Transverse colon (tissue), 4 donors: Measurements from ENCODE around the gene UBAC1. TPM values are rescaled to one million over a fixed set of nuclear protein-coding genes. Genes with fewer than 3 reads are reported as not detected.

Source experiments
- DNase-seq: peaks from one replicate; pipeline ENCODE4 v3.0.0-alpha.2; 2019
- H3K27ac ChIP-seq, 4 donors: fragments of 200-600 bp; sonication (generic); 2 replicates each; pipeline ENCODE4 v1.5.1; 2016 to 2018; ENCODE audit warnings: inconsistent platforms in 4 of 4
- H3K27me3 ChIP-seq: fragments of 200-600 bp; sonication (generic); 2 replicates; pipeline ENCODE4 v1.5.1; 2017; ENCODE audit warnings: inconsistent platforms
- H3K36me3 ChIP-seq, 4 donors: fragments of 200-600 bp; sonication (generic); 2 replicates each; pipeline ENCODE4 v1.5.1; 2017 to 2019; ENCODE audit warnings: inconsistent platforms in 4 of 4
- H3K4me1 ChIP-seq, 4 donors: fragments of 200-600 bp; sonication (generic); 2 replicates each; pipeline ENCODE4 v1.5.1; 2017 to 2020; ENCODE audit warnings: inconsistent platforms in 4 of 4
- H3K4me3 ChIP-seq, 4 donors: fragments of 200-600 bp; sonication (generic); 1 replicate in 1 of 4; 2 replicates in 3 of 4; pipeline versions ENCODE4 v1.5.1 to v1.6.1; 2017 to 2019; ENCODE audit warnings: inconsistent platforms in 4 of 4
- H3K9me3 ChIP-seq, 2 donors: fragments of 200-600 bp; sonication (generic); 2 replicates each; pipeline ENCODE4 v1.5.1; 2017 to 2019; ENCODE audit warnings: inconsistent platforms in 2 of 2
- CTCF ChIP-seq, 5 experiments: fragments of 200-600 bp in 3 of 5; fragments of 450-650 bp in 2 of 5; sonication (generic) in 3 of 5; IDR thresholded peaks; 1 replicate in 2 of 5; 2 replicates in 3 of 5; pipeline ENCODE4 v1.5.1; 2016 to 2017; ENCODE audit warnings: antibody characterized with exemption in 5 of 5, inconsistent platforms in 3 of 5, mild to moderate bottlenecking in 2 of 5, moderate library complexity in 1 of 5
- EP300 ChIP-seq: sonication (generic); formaldehyde crosslinking; IDR thresholded peaks from one replicate; pipeline ENCODE4 v1.6.1; 2017; ENCODE audit warnings: antibody characterized with exemption, low read depth
- POLR2A ChIP-seq: fragments of 450-650 bp; IDR thresholded peaks from one replicate; pipeline ENCODE4 v1.6.1; 2016; ENCODE audit warnings: antibody characterized with exemption, mild to moderate bottlenecking, moderate library complexity
- POLR2AphosphoS5 ChIP-seq, 3 donors: sonication (generic); formaldehyde crosslinking; IDR thresholded peaks; one replicate each; pipeline ENCODE4 v1.6.1; 2016; ENCODE audit warnings: antibody characterized with exemption in 3 of 3
- WGBS, 2 donors: methylation state at CpG; one replicate each; pipeline ENCODE4 v1.1.5; 2018; ENCODE audit warnings: low coverage in 1 of 2; 5-methylcytosine and 5-hydroxymethylcytosine counted together
- in situ Hi-C, 4 donors: fragments of 200-750 bp; cut with MboI; loops; one replicate each; pipeline versions ENCODE4 v1.15.0 to v1.15.1; 2017; ENCODE audit warnings: low sequenced_read_pairs in 3 of 4, low pct_ligation_motif_present in 1 of 4, low pct_unique_long_range_greater_than_20kb in 1 of 4
- intact Hi-C: fragments of 100-400 bp; cut with DNase I; formaldehyde crosslinking; loops from one replicate; pipeline ENCODE4 v1.15.1; 2023; ENCODE audit warnings: low total_unique reads
- total RNA-seq, 4 donors: library from RNA; depleted of rRNA; stranded (reverse); fragments of >200 nt; gene quantifications; one replicate each; pipeline ENCODE4 v1.1.0, GENCODE V29; 2016

Gene UBAC1
- total RNA-seq, 4 donors from 2014 or later, result 42.6 to 91.9 (median 62.9) TPM

- no peak for DNase-seq
- no peak overlapping the region for H3K4me3 ChIP-seq
- H3K36me3 ChIP-seq, result no peaks in the 10 kb centered on the region
- H3K27ac ChIP-seq, result no peak overlapping the region
- H3K9me3 ChIP-seq, result no peaks in the 10 kb centered on the region
- 84% methylated on average over 14 of the region's 15 CpGs; no CpG with 5 or more reads in 1 of the 2 donors for WGBS, 2 donors
- intact Hi-C loops, result no loop called here
- in situ Hi-C loops, result no loop called here
- no peak for TF ChIP-seq CTCF (IDR thresholded peaks at IDR 0.05)
- no peak for TF ChIP-seq POLR2AphosphoS5 (IDR thresholded peaks at IDR 0.05)
- peaks cover 0 to 28% (median 18%) of the 10 kb centered on the region in 4 donors for H3K4me1 ChIP-seq
- no peaks in the 10 kb centered on the region for H3K27me3 ChIP-seq
These were observed 43.5 kb upstream of the UBAC1 start for GRCh38 chr9:136004712-136005111.

DNA sequence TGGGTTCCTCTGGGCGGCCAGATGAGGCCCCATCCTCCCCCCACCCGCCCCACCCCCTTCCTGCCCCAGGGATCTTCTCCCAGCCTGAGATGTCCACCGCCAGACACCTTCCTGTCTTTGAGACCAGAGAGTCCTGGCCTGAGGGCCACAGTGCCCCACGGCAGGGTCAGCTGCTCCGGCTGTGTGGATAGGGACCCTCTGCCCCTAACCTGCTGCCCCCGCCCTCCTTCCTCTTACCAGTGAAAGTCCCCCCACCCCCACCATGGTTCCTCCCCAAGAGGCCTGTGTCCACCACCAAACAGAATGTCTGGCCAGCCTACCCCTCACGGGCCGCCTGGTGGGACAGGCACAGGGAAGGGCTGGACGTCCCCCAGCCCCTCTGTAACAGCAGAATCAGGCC, 43.0 kb upstream of the UBAC1 start:
- H3K27me3 ChIP-seq, result no peaks in the 10 kb centered on the region
- no peak overlapping the region for H3K4me3 ChIP-seq
- no peaks in the 10 kb centered on the region for H3K9me3 ChIP-seq
- H3K36me3 ChIP-seq, result no peaks in the 10 kb centered on the region
- peaks cover 0 to 28% (median 18%) of the 10 kb centered on the region in 4 donors for H3K4me1 ChIP-seq
- intact Hi-C loops (no loop called here), in situ Hi-C loops (no loop called here)
- DNase-seq, result no peak
- 76% methylated on average over 8 of the region's 9 CpGs; no CpG with 5 or more reads in 1 of the 2 donors for WGBS, 2 donors
- no peak overlapping the region for H3K27ac ChIP-seq
- no peak for TF ChIP-seq CTCF (IDR thresholded peaks at IDR 0.05)

DNA sequence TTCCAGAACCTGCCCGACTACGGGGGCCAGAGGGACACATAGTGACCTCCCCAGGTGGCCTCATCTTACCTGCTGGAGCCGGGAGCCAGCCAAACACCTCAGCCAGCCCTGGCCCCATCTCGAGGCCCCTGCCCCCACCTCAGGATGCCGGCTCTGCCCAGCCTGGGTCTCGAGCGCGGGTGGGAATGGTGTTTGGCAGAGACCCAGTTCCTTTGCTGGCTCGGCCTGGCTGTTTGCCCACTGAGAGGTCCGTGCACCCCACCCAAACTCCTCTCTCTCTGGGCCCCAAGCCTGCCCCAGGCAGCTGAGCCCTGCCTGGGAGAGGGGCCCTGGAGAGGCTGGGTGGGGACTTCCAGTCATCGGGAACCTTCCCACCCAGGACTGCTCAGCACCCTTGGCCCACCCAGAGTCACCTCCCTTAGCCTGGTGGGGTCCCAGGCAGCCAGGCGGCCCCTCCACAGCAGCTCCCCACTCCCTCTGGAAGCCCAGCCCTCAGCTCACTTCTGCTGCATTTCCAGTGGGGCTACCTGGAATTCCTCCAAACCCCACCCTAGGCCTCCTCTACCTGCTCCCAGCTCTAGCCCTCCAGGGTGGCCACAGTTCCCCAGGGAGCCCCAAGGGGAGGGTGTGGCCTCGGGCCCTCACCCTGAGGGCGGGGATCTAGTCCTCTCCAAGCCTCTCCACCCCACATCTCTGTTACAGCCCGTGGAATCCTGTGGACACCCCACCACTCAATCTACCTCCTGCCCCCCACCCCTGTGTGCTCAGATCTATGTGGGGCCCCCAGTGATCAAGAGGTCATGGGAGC, 42.4 kb upstream of the UBAC1 start:
- H3K9me3 ChIP-seq, result no peaks in the 10 kb centered on the region
- H3K4me3 ChIP-seq, result no peak overlapping the region
- no peaks in the 10 kb centered on the region for H3K36me3 ChIP-seq
- WGBS, 2 donors, result 18 to 36% methylated on average over 2 to 10 of the region's 15 CpGs
- intact Hi-C loops (no loop called here), in situ Hi-C loops (no loop called here)
- H3K27ac ChIP-seq, result no peak overlapping the region
- peaks cover 0 to 22% (median 14%) of the 10 kb centered on the region in 4 donors for H3K4me1 ChIP-seq
- H3K27me3 ChIP-seq, result no peaks in the 10 kb centered on the region
- DNase-seq, result no peak
- TF ChIP-seq POLR2AphosphoS5 (IDR thresholded peaks at IDR 0.05), result no peak
- TF ChIP-seq EP300, result no peak
- TF ChIP-seq POLR2A, result no peak
- TF ChIP-seq CTCF (IDR thresholded peaks at IDR 0.05), result no peak

GRCh38 chr9:136002881-136003280, 41.7 kb upstream of the UBAC1 start:
- no peaks in the 10 kb centered on the region for H3K27me3 ChIP-seq
- intact Hi-C loops, result no loop called here
- 41% methylated on average over 8 of the region's 10 CpGs; no CpG with 5 or more reads in 1 of the 2 donors for WGBS, 2 donors
- peaks cover 0 to 17% (median 8%) of the 10 kb centered on the region in 4 donors for H3K4me1 ChIP-seq
- no peak overlapping the region for H3K27ac ChIP-seq
- no peaks in the 10 kb centered on the region for H3K9me3 ChIP-seq
- no peak overlapping the region for H3K4me3 ChIP-seq
- in situ Hi-C loops, result no loop called here
- TF ChIP-seq EP300, result no peak
- TF ChIP-seq CTCF (IDR thresholded peaks at IDR 0.05), result no peak
- no peak for TF ChIP-seq POLR2A
- no peak for TF ChIP-seq POLR2AphosphoS5 (IDR thresholded peaks at IDR 0.05)
- no peak for DNase-seq
- no peaks in the 10 kb centered on the region for H3K36me3 ChIP-seq
